BJ (cell line): ENCODE data around the gene PCK2. TPM values are rescaled to one million over a fixed set of nuclear protein-coding genes. Genes with fewer than 3 reads are reported as not detected.

Experiments used
- CTCF ChIA-PET: fragments of 350-600 bp; formaldehyde crosslinking; extraction: SDS; loops from one replicate; lab custom pipeline; 2021; ENCODE audit warnings: antibody characterized with exemption, inconsistent platforms; lab: Yijun Ruan, JAX
- POLR2A ChIA-PET: fragments of 300-600 bp; sonication (Branson Sonifier 250); formaldehyde crosslinking; extraction: SDS; loops from one replicate; lab custom pipeline; 2021; ENCODE audit warnings: antibody characterized with exemption; lab: Charles Lee
- DNase-seq: peaks from one replicate; pipeline ENCODE4 v3.0.0-alpha.2; 2011; ENCODE audit warnings: low read depth
- H3K27me3 ChIP-seq: 2 replicates; pipeline ENCODE4 v1.6.0; 2011; ENCODE audit warnings: low read length; ENCODE audit not compliant: control insufficient read depth, insufficient read depth
- H3K36me3 ChIP-seq: 2 replicates; pipeline ENCODE4 v1.5.1; 2011; ENCODE audit warnings: low read length; ENCODE audit not compliant: control insufficient read depth, insufficient read depth
- H3K4me3 ChIP-seq: 2 replicates; pipeline ENCODE4 v1.5.1; 2011; ENCODE audit warnings: low read depth, mild to moderate bottlenecking, control low read depth, low read length
- polyA plus RNA-seq: library from polyadenylated mRNA; depleted of rRNA; stranded (reverse); fragments of >200 nt; gene quantifications from 2 replicates; pipeline ENCODE4 v1.2.3, GENCODE V29; 2011
- TF ChIP-seq, protein P1 (sequence below): IDR thresholded peaks from 2 replicates; pipeline ENCODE4 v1.5.1; 2011; ENCODE audit warnings: low read depth, mild to moderate bottlenecking, control low read depth, inconsistent platforms, low read length, moderate library complexity; ENCODE audit not compliant: insufficient read depth

The PCK2 gene
- polyA plus RNA-seq, 1 experiment = 227 TPM

DNA sequence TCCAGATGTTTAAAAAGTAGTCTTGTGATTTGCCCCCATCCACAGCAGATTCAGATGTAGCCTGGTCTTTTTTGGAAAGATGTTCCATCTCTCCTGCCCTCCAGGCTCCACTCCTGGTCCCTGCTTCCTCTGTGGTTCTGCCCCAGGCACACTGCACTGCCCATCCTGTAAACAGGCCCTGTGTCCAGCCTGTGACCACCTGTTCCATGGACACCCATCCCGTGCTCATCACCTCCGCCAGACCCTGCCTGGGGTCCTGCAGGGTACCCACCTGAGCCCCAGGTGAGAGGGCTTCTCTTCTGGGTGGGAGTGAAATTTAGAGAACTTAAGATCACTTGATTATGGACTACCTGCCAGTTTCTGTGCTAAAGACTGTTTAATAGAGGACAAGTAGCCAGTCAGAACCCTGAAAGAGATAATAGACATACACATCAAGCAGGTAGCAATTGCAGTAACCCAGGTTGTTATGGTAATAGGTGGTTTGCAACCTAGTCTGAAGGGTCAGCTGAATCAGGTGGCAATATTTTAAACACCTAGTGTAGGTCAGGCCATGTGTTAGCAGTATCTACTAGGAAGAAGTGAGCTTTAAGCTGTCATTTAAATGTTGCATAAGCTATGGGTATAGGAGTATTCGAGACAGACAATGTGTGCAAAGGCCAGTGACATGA lies 55.3 kb downstream of the PCK2 start:
- POLR2A ChIA-PET = no interaction called here
- DNase-seq = no peak
- no peak overlapping the region for H3K4me3 ChIP-seq
- TF ChIP-seq, protein P1, sequence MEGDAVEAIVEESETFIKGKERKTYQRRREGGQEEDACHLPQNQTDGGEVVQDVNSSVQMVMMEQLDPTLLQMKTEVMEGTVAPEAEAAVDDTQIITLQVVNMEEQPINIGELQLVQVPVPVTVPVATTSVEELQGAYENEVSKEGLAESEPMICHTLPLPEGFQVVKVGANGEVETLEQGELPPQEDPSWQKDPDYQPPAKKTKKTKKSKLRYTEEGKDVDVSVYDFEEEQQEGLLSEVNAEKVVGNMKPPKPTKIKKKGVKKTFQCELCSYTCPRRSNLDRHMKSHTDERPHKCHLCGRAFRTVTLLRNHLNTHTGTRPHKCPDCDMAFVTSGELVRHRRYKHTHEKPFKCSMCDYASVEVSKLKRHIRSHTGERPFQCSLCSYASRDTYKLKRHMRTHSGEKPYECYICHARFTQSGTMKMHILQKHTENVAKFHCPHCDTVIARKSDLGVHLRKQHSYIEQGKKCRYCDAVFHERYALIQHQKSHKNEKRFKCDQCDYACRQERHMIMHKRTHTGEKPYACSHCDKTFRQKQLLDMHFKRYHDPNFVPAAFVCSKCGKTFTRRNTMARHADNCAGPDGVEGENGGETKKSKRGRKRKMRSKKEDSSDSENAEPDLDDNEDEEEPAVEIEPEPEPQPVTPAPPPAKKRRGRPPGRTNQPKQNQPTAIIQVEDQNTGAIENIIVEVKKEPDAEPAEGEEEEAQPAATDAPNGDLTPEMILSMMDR = no peak
- H3K36me3 ChIP-seq = peaks cover 26% of the 10 kb centered on the region
- no peaks in the 10 kb centered on the region for H3K27me3 ChIP-seq
- CTCF ChIA-PET = interaction anchor here (4.0 kb wide), 1 partner anchor 11 kb away, joined by 35 read pairs; the partner anchor contains the start of gene IRF9

DNA sequence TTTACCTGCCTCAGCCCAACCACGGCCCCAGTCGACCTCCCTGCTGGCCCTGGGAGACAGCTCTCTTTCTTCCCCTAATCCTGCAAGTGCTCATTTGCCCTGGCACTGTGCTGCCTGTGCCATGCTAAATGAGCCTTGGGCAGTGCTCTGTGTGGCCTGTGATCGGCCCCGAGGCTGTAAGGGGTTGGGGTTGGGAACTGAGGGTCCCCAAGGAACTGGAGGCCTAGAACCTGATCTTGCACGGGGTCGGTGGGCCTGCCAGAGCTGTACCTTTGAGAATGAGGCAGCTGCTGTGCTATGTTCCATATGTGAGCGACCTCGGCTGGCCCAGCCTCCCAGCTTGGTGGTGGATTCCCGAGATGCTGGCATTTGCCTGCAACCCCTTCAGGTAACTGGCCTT lies 56.0 kb downstream of the PCK2 start:
- POLR2A ChIA-PET = no interaction called here
- no peak overlapping the region for H3K4me3 ChIP-seq
- CTCF ChIA-PET = interaction anchor here (0.9 to 4.0 kb wide), 2 partner anchors 11 to 41 kb away, joined by 4 to 35 read pairs; partner anchors contain the start of gene IRF9
- no peak for DNase-seq
- no peaks in the 10 kb centered on the region for H3K27me3 ChIP-seq
- H3K36me3 ChIP-seq = peaks cover 28% of the 10 kb centered on the region
- TF ChIP-seq, protein P1 = no peak

DNA sequence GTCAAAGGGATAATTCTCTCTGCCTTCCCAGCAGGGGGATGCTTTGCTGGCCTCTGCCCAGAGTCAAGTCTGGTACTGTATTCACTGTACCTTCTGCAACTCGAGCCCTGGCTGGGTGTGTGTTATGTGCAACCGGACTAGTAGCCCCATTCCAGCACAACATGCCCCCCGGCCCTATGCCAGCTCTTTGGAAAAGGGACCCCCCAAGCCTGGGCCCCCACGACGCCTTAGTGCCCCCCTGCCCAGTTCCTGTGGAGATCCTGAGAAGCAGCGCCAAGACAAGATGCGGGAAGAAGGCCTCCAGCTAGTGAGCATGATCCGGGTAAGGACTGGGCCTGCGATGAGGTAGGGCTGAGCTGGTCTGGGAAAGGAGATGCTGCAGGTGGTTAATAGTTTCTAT lies 56.5 kb downstream of the PCK2 start:
- CTCF ChIA-PET = interaction anchor here (0.6 to 4.0 kb wide), 5 partner anchors 10 to 587 kb away, joined by 3 to 35 read pairs (median 3); partner anchors contain the start of gene IRF9
- POLR2A ChIA-PET = interaction anchor here (1.2 kb wide), 1 partner anchor 11 kb away, joined by 3 read pairs; the partner anchor contains the start of gene IRF9
- Histone ChIP-seq H3K4me3 (no peak overlapping the region), H3K36me3 (peaks cover 32% of the 10 kb centered on the region), H3K27me3 (no peaks in the 10 kb centered on the region)
- no peak for DNase-seq
- TF ChIP-seq, protein P1 = no peak

DNA sequence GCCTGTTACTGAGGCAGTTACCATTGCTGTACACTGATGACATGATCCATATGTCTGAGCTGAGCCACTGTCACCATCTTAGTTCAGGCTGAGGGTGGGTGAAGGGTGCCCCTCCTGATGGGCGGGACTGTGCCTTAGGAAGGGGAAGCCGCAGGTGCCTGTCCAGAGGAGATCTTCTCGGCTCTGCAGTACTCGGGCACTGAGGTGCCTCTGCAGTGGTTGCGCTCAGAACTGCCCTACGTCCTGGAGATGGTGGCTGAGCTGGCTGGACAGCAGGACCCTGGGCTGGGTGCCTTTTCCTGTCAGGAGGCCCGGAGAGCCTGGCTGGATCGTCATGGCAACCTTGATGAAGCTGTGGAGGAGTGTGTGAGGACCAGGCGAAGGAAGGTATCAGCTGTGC lies 56.9 kb downstream of the PCK2 start:
- TF ChIP-seq, protein P1 = no peak
- no peaks in the 10 kb centered on the region for H3K27me3 ChIP-seq
- ChIA-PET POLR2A (interaction anchor here (1.2 kb wide), 1 partner anchor 10 kb away, joined by 3 read pairs; the partner anchor contains the start of gene IRF9), CTCF (interaction anchor here (0.6 to 4.0 kb wide), 6 partner anchors 10 to 588 kb away, joined by 3 to 35 read pairs (median 4); partner anchors contain the start of gene IRF9)
- no peak for DNase-seq
- H3K36me3 ChIP-seq = peaks cover 36% of the 10 kb centered on the region
- no peak overlapping the region for H3K4me3 ChIP-seq

DNA sequence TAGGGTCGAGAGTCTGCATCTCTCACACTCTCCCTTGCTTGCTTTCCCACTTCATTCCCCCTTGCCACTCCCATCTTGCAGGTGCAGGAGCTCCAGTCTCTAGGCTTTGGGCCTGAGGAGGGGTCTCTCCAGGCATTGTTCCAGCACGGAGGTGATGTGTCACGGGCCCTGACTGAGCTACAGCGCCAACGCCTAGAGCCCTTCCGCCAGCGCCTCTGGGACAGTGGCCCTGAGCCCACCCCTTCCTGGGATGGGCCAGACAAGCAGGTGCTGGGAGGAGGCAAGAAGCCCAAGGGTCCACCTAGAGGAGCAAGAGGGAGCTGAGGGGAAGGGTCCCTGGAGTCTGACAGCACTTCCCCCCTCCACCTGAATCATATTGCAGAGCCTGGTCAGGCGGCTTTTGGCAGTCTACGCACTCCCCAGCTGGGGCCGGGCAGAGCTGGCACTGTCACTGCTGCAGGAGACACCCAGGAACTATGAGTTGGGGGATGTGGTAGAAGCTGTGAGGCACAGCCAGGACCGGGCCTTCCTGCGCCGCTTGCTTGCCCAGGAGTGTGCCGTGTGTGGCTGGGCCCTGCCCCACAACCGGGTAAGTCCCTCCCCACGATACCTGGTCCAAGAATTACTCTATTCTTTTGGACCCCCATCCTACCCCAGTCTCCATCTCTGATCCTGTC lies 57.4 kb downstream of the PCK2 start:
- Histone ChIP-seq H3K27me3 (no peaks in the 10 kb centered on the region), H3K36me3 (peaks cover 40% of the 10 kb centered on the region), H3K4me3 (no peak overlapping the region)
- CTCF ChIA-PET = interaction anchor here (1.8 to 4.0 kb wide), 2 partner anchors 9 to 61 kb away, joined by 8 to 35 read pairs; partner anchors contain the start of gene IRF9
- DNase-seq = no peak
- TF ChIP-seq, protein P1 = no peak
- POLR2A ChIA-PET = interaction anchor here (1.2 kb wide), 1 partner anchor 10 kb away, joined by 3 read pairs; the partner anchor contains the start of gene IRF9
